OCI-LY3 (cell line): ENCODE measurements around the gene CLDN9.

Source experiments
- EZH2phosphoT487 ChIP-seq: fragments of 200-600 bp; shearing (Covaris generic); IDR thresholded peaks from 2 replicates; pipeline ENCODE4 v1.6.1; 2018; ENCODE audit warnings: antibody characterized with exemption, mixed run types, low read depth
- TF ChIP-seq, protein P1 (sequence below): fragments of 200-600, 300-600 bp; sonication (generic); IDR thresholded peaks from 2 replicates; pipeline ENCODE4 v1.5.1; 2014; ENCODE audit warnings: antibody characterized with exemption, low read length, low read depth

DNA sequence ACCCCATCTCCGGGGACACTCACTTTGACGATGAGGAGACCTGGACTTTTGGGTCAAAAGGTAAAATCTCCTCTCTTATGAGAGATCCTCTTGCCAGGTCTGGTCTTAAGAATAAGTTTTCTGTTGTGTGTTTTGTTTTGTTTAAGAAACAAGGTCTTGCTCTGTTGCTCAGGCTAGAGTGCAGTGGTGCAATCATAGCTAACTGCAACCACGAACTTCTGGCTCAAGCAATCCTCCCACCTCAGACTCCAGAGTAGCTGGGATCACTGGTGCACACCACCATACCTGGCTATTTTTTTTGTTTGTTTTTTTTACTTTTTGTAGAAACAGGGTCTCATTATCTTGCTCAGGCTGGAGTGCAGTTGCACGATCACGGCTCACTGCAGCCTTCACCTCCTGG is 37.8 kb downstream of the CLDN9 start:
- TF ChIP-seq, protein P1, sequence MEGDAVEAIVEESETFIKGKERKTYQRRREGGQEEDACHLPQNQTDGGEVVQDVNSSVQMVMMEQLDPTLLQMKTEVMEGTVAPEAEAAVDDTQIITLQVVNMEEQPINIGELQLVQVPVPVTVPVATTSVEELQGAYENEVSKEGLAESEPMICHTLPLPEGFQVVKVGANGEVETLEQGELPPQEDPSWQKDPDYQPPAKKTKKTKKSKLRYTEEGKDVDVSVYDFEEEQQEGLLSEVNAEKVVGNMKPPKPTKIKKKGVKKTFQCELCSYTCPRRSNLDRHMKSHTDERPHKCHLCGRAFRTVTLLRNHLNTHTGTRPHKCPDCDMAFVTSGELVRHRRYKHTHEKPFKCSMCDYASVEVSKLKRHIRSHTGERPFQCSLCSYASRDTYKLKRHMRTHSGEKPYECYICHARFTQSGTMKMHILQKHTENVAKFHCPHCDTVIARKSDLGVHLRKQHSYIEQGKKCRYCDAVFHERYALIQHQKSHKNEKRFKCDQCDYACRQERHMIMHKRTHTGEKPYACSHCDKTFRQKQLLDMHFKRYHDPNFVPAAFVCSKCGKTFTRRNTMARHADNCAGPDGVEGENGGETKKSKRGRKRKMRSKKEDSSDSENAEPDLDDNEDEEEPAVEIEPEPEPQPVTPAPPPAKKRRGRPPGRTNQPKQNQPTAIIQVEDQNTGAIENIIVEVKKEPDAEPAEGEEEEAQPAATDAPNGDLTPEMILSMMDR, result no peak
- TF ChIP-seq EZH2phosphoT487, result no peak
